ENCODE measurements around the gene SEZ6. TPM values are rescaled to one million over a fixed set of nuclear protein-coding genes. Genes with fewer than 3 reads are reported as not detected.

The SEZ6 gene
- total RNA-seq, 4 donors from 2014 or later: not detected

DNA sequence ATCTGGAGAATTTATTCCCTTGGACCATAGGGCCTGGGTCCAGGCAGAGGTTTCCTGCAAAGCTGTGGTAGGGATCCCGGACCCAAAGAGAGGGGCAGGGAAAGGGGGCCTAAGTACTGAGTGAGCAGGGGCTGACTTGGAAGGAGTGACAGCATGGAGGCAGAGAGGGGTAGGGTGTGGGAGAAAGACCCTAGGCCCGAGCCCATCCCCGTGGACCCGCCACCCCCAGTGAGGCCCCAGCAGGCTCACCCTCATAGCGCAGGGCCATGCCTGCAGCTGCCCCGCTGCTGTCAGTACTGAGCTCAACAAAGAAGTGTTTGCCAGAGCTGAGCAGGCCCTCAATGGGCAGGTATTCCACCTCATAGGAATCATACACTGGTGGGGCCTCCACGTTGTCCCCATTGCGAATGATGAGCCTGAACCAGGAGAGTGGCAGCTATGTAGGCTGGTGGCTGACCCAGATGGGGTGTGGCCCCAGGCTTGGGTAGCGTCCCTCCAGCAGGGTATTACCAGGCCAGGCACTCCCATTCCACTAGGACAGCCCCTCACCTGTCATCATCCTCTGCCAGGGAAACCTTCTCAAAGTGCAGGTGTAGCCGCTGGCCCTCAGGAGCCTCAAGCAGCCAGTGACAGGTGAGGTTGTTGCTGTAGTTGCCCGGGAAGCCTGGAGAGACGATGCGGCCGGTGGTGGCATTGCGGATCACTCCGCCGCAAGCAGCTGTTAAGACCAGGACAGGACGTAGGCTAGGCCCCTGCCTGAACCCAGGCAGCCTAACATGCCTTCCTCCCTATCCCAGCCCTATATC is 45.4 kb downstream of the SEZ6 start:
- Histone ChIP-seq H3K4me3 (no peak overlapping the region), H3K4me1 (no peaks in the 10 kb centered on the region), H3K27me3 (peaks cover 0 to 28% (median 0%) of the 10 kb centered on the region in 4 donors), H3K9me3 (no peaks in the 10 kb centered on the region), H3K36me3 (no peaks in the 10 kb centered on the region), H3K27ac (no peak overlapping the region)
- 90 to 91% methylated on average over 6 to 14 of the region's 18 CpGs for WGBS, 2 donors
- no peak for DNase-seq
- intact Hi-C loops (cut with DNase I): no loop called here
- TF ChIP-seq, protein P1, sequence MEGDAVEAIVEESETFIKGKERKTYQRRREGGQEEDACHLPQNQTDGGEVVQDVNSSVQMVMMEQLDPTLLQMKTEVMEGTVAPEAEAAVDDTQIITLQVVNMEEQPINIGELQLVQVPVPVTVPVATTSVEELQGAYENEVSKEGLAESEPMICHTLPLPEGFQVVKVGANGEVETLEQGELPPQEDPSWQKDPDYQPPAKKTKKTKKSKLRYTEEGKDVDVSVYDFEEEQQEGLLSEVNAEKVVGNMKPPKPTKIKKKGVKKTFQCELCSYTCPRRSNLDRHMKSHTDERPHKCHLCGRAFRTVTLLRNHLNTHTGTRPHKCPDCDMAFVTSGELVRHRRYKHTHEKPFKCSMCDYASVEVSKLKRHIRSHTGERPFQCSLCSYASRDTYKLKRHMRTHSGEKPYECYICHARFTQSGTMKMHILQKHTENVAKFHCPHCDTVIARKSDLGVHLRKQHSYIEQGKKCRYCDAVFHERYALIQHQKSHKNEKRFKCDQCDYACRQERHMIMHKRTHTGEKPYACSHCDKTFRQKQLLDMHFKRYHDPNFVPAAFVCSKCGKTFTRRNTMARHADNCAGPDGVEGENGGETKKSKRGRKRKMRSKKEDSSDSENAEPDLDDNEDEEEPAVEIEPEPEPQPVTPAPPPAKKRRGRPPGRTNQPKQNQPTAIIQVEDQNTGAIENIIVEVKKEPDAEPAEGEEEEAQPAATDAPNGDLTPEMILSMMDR (IDR thresholded peaks at IDR 0.05): no peak
- TF ChIP-seq POLR2A (IDR thresholded peaks at IDR 0.05): no peak

DNA sequence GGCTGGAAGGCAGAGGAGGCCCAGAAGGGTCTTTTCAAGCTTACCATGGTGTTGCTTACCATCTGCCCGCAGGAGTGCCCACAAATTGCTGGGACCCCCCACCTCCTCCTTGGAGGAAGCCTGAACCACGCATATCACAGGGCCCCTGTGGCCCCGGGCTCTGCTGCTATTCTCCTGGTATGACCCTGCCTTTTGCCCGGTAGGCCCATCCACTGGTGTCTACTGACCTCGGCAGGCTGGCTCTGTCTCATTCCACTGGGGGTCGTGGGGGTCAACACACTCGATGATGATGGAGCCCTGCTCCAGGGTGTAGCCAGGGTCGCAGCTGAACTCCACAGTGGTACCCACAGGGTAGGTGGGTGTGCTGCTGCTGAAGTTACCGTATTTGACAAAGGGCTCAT is 46.4 kb downstream of the SEZ6 start:
- Histone ChIP-seq H3K36me3 (no peaks in the 10 kb centered on the region), H3K4me1 (no peaks in the 10 kb centered on the region), H3K27me3 (peaks cover 0 to 19% (median 0%) of the 10 kb centered on the region in 4 donors), H3K9me3 (no peaks in the 10 kb centered on the region), H3K27ac (no peak overlapping the region), H3K4me3 (no peak overlapping the region)
- intact Hi-C loops (cut with DNase I): no loop called here
- DNase-seq: no peak
- TF ChIP-seq POLR2A (IDR thresholded peaks at IDR 0.05): no peak
- TF ChIP-seq, protein P1 (IDR thresholded peaks at IDR 0.05): no peak
- WGBS, 2 donors: 88% methylated on average over 4 to 5 of the region's 9 CpGs

DNA sequence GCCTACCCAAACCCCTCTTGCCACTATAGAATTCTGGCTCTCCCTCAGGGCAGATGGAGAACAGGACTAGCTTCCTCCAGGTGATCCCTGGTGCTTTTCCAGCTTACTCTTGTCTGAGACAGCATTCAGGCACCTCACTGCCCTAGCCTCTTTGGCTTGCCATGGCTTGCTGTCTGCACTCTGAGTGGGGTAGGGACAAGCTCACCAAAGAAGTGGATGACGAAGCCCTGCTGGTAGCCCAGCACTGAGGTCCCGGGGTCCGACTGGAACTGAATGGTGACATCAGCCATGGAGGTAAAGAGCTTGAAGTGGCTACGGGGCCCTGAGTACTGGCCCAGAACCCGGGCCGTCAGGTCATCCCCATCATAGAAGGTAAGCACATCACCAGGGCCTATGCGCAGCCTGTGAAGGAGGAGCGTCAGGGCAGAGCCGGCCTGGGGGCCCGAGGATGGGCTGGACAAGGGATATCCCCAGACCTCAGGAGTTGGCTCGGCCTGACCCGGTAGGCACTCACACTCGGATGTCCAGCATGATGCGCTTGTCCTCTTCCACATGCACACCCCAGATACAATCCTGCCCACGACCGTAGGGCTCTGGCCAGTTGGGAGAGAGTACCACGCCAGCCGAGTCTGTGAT is 46.9 kb downstream of the SEZ6 start:
- Histone ChIP-seq H3K4me3 (no peak overlapping the region), H3K27me3 (peaks cover 0 to 15% (median 0%) of the 10 kb centered on the region in 4 donors), H3K36me3 (no peaks in the 10 kb centered on the region), H3K27ac (no peak overlapping the region), H3K9me3 (no peaks in the 10 kb centered on the region), H3K4me1 (no peaks in the 10 kb centered on the region)
- 88 to 89% methylated on average over 6 to 13 of the region's 18 CpGs for WGBS, 2 donors
- TF ChIP-seq POLR2A (IDR thresholded peaks at IDR 0.05): no peak
- TF ChIP-seq, protein P1 (IDR thresholded peaks at IDR 0.05): no peak
- intact Hi-C loops (cut with DNase I): no loop called here
- no peak for DNase-seq

DNA sequence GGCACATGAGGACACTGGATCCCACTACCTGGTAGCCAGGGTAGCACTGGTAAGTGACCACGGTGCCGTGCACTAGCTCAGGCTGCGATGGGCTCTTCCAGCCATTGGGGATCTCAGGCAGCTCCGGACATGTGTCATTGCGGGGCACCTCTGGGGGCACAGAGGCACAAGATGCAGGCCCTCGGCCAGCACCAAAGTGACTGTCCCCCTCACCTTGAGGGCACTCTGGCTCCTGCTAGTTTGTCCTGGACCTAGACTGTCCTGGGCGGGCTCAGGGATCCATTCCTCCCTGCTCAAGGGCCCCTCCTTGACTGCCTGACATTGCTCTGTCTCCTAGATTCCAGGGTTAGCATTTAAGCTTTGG is 47.9 kb downstream of the SEZ6 start:
- Histone ChIP-seq H3K27me3 (peaks cover 0 to 7% (median 0%) of the 10 kb centered on the region in 4 donors), H3K36me3 (no peaks in the 10 kb centered on the region), H3K4me3 (no peak overlapping the region), H3K4me1 (peaks cover 2 to 7% (median 4%) of the 10 kb centered on the region in 3 donors), H3K9me3 (no peaks in the 10 kb centered on the region), H3K27ac (no peak overlapping the region)
- intact Hi-C loops (cut with DNase I): no loop called here
- DNase-seq: no peak
- 75 to 97% methylated on average over 5 of the region's 7 CpGs for WGBS, 2 donors
- no peak for TF ChIP-seq POLR2A (IDR thresholded peaks at IDR 0.05)
- TF ChIP-seq, protein P1 (IDR thresholded peaks at IDR 0.05): no peak

DNA sequence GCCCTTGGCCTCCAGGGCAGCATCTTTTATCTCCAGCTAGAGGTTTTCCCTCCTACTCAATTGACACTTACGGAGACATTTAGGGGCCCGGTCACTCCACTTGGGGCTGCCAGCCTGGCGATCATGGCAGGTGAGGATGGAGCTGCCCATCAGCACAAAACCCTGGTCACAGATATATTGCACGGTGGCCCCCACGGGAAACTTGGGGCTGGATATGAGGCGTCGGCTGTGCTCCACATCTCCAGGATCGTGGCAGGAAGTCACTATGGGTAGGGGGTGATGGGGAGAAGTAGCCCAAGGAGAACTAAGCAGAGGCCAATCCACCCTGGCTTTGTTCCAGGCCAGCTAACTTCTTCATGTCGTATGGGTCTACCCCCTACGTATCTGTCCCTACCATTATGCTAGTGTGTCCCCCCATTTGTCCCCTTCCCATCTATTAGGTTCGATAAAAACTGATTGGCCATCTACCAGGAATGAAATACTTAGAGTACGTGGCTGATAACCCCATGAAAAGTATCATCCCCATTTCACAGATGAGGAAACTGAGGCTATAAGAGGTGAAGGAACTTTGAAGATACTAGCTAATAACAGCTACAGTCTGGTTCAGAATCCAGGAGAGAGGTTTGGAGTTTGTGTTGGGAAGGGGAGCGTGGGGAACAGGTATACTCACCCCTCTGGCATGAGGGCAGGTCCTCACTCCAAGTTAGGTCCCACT is 48.4 kb downstream of the SEZ6 start:
- Histone ChIP-seq H3K4me1 (peaks cover 4 to 13% (median 7%) of the 10 kb centered on the region in 3 donors), H3K9me3 (no peaks in the 10 kb centered on the region), H3K27ac (no peak overlapping the region), H3K4me3 (no peak overlapping the region), H3K27me3 (peaks cover 0 to 6% (median 0%) of the 10 kb centered on the region in 4 donors), H3K36me3 (no peaks in the 10 kb centered on the region)
- no peak for TF ChIP-seq POLR2A (IDR thresholded peaks at IDR 0.05)
- TF ChIP-seq, protein P1 (IDR thresholded peaks at IDR 0.05): no peak
- WGBS, 2 donors: 79 to 94% methylated on average over 4 to 13 of the region's 13 CpGs
- no peak for DNase-seq
- intact Hi-C loops (cut with DNase I): no loop called here
